Kidney epithelial cell (primary cell): ENCODE results near the gene CATSPERE. TPM values are rescaled to one million over a fixed set of nuclear protein-coding genes. Genes with fewer than 3 reads are reported as not detected.

ENCODE experiments used
- DNase-seq: peaks from one replicate; pipeline ENCODE4 v3.0.0-alpha.2; 2010; ENCODE audit warnings: low read depth
- H3K27me3 ChIP-seq: 2 replicates; pipeline ENCODE4 v1.6.0; 2011; ENCODE audit warnings: low read length; ENCODE audit not compliant: control insufficient read depth, insufficient read depth
- H3K36me3 ChIP-seq: 2 replicates; pipeline ENCODE4 v1.5.1; 2011; ENCODE audit warnings: low read length; ENCODE audit not compliant: control insufficient read depth, insufficient read depth
- H3K4me3 ChIP-seq: 2 replicates; pipeline ENCODE4 v1.5.1; 2011; ENCODE audit warnings: low read depth, mild to moderate bottlenecking, control low read depth, low read length
- CTCF ChIP-seq: IDR thresholded peaks from 2 replicates; pipeline ENCODE4 v1.5.1; 2011; ENCODE audit warnings: mild to moderate bottlenecking, moderate library complexity, low read length, control low read depth, inconsistent platforms; ENCODE audit not compliant: insufficient read depth, poor library complexity, severe bottlenecking
- total RNA-seq: library from RNA; depleted of rRNA; stranded (reverse); fragments of >200 nt; gene quantifications from 2 replicates; pipeline ENCODE4 v1.2.3, GENCODE V29; 2015

Gene CATSPERE
- total RNA-seq, result 0.13 and 0.21 TPM in 2 replicates

- peak; percentile 53 for DNase-seq
- Histone ChIP-seq H3K36me3 (no peaks in the 10 kb centered on the region), H3K27me3 (no peaks in the 10 kb centered on the region), H3K4me3 (peak within 1 kb of the TSS; percentile 50)
- TF ChIP-seq CTCF, result no peak
These were observed at the start of gene CATSPERE for GRCh38 chr1:244461245-244462071. CATSPERE (plus strand) TSS chr1:244461273; CDS start chr1:244461430, 157 bp downstream.

- peaks cover under 1% of the 10 kb centered on the region for H3K36me3 ChIP-seq
- H3K4me3 ChIP-seq, result no peak overlapping the region
- no peaks in the 10 kb centered on the region for H3K27me3 ChIP-seq
- TF ChIP-seq CTCF, result no peak
- no peak for DNase-seq
These were observed 48.9 kb upstream of the CATSPERE start for GRCh38 chr1:244412176-244412575.

GRCh38 chr1:244413736-244414135, 47.3 kb upstream of the CATSPERE start:
- DNase-seq, result no peak
- H3K36me3 ChIP-seq, result peaks cover 1% of the 10 kb centered on the region
- TF ChIP-seq CTCF, result no peak

GRCh38 chr1:244414543-244414942, 46.5 kb upstream of the CATSPERE start:
- TF ChIP-seq CTCF, result no peak
- Histone ChIP-seq H3K36me3 (peaks cover 1% of the 10 kb centered on the region), H3K27me3 (no peaks in the 10 kb centered on the region), H3K4me3 (no peak overlapping the region)
- no peak for DNase-seq

More at GRCh38 chr1:244413736-244414135, 47.3 kb upstream of the CATSPERE start:
- no peak overlapping the region for H3K4me3 ChIP-seq
- no peaks in the 10 kb centered on the region for H3K27me3 ChIP-seq

GRCh38 chr1:244419024-244419423, 42.0 kb upstream of the CATSPERE start:
- TF ChIP-seq CTCF, result no peak

More at GRCh38 chr1:244419024-244419423, 42.0 kb upstream of the CATSPERE start:
- H3K27me3 ChIP-seq, result no peaks in the 10 kb centered on the region
- no peak for DNase-seq
- peaks cover 1% of the 10 kb centered on the region for H3K36me3 ChIP-seq
- H3K4me3 ChIP-seq, result no peak overlapping the region
